ENCODE results near the gene NUDT22. TPM values are rescaled to one million over a fixed set of nuclear protein-coding genes. Genes with fewer than 3 reads are reported as not detected.

The NUDT22 gene
- total and polyA plus RNA-seq, 2 of the 8 experiments (the other 6 are each of a cell fraction or from before 2014, with no cell fraction given): 43.4 to 69.0 TPM

DNA sequence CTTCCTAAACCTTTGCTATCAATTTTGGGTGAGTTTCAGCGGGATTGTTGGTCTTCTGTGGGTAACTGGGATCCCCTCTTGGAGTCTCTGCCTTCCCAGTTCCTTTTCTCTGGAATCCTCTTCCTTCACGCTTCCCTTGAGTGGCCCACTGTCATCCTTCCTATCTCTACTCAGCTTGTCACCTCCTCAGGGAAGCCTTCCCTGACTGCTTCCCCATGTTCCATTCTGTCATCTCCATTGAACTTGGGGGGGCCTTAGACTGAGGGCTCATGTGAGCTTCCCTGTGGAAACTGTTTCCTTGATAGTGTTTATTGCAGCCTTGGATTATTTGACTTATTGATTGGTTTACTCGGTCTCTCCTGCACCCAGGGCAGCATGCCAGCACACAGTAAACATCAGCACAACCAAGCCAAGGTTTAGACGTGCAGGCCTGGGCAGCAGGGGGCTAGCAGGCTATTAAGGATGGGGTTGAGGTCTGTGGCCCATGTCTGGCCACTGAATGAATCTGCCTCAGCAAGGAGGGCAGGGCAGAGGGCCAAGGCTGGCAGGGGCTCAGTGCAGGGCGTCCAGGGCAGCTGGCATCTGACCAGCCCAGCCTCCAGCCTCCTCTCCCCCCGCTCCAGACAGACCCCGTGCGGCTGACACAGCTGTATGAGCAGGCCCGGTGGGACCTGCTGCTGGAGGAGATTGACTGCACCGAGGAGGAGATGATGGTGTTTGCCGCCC is 7.3 kb upstream of the NUDT22 start:
- no peak overlapping the region for H3K9ac ChIP-seq (replicated peaks in 1 of 4; ENCODE audit: extremely low read depth in 1 of 4, low read depth in 3 of 4, low read length in 3 of 4)
- no peak for FAIRE-seq
- no peaks in the 10 kb centered on the region for H3K79me2 ChIP-seq (ENCODE audit: control insufficient read depth in 1 of 2, insufficient read depth in 2 of 2, low read length in 2 of 2)
- DNase-seq (ENCODE audit: low read depth in 1 of 2, low spot score in 2 of 2): no peak
- no peak overlapping the region for H4K8ac ChIP-seq (ENCODE audit: extremely low read depth, insufficient read depth, low read length)
- H3K9me3 ChIP-seq (ENCODE audit: insufficient read depth in 2 of 2, low read depth in 1 of 2, low read length in 1 of 2): no peaks in the 10 kb centered on the region
- H4K5ac ChIP-seq (ENCODE audit: insufficient read length, low read depth, low read length): no peak overlapping the region
- no peak overlapping the region for H2BK12ac ChIP-seq (ENCODE audit: low read depth, low read length)
- H3K27ac ChIP-seq (ENCODE audit: low read depth, low read length): no peak overlapping the region
- no peak overlapping the region for H2AK5ac ChIP-seq (ENCODE audit: low read depth, low read length)
- H3K14ac ChIP-seq (ENCODE audit: insufficient read length): no peak overlapping the region
- no peak overlapping the region for H3K18ac ChIP-seq (ENCODE audit: extremely low read depth, low read length)
- H4K20me1 ChIP-seq (replicated peaks in 1 of 2; ENCODE audit: control insufficient read depth in 1 of 2, insufficient read depth in 2 of 2, low read length in 2 of 2): peaks cover 2 to 8% of the 10 kb centered on the region in 2 experiments
- H3K36me3 ChIP-seq (ENCODE audit: control insufficient read depth in 2 of 4, insufficient read depth in 4 of 4, low read length in 3 of 4): peaks cover 0 to 7% (median 3%) of the 10 kb centered on the region in 4 experiments; a peak in 4 of 8 replicates
- no peak overlapping the region for H2BK15ac ChIP-seq (ENCODE audit: low read length)
- no peak overlapping the region for H4K91ac ChIP-seq (replicated peaks; ENCODE audit: insufficient read length, low read length)
- no peak overlapping the region for H3K23ac ChIP-seq (ENCODE audit: insufficient read length)
- H3K4me2 ChIP-seq (ENCODE audit: insufficient read depth in 1 of 2, low read depth in 2 of 2, low read length in 2 of 2): no peak overlapping the region
- no peaks in the 10 kb centered on the region for H3K23me2 ChIP-seq (ENCODE audit: low read depth, low read length)
- no peaks in the 10 kb centered on the region for H3K79me1 ChIP-seq (ENCODE audit: low read depth, low read length)
- H3K4me3 ChIP-seq (ENCODE audit: extremely low read depth in 1 of 4, insufficient read depth in 2 of 4, low read depth in 3 of 4, low read length in 4 of 4): no peak overlapping the region
- H2BK20ac ChIP-seq (ENCODE audit: low read length): no peak overlapping the region
- no peaks in the 10 kb centered on the region for H3K4me1 ChIP-seq (replicated peaks in 1 of 4; ENCODE audit: control insufficient read depth in 3 of 4, insufficient read depth in 4 of 4, low read length in 3 of 4)
- no peaks in the 10 kb centered on the region for H3K27me3 ChIP-seq (replicated peaks in 1 of 4; ENCODE audit: control insufficient read depth in 3 of 4, extremely low read depth in 1 of 4, insufficient read depth in 3 of 4, low read length in 3 of 4)
- no peak overlapping the region for H2BK5ac ChIP-seq (ENCODE audit: low read depth, low read length)
- ChIA-PET CTCF (ENCODE audit: partially characterized antibody) (interaction anchor here (0.6 to 7.0 kb wide), 5 partner anchors 10 to 241 kb away, joined by 3 to 68 read pairs (median 3); partner anchors contain the start of gene FERMT3), POLR2A (ENCODE audit: partially characterized antibody) (interaction anchor here (1.1 to 14.1 kb wide), 7 partner anchors 10 to 50 kb away, joined by 3 to 253 read pairs (median 4); partner anchors contain the start of genes FERMT3, STIP1 and VEGFB)
- no peak overlapping the region for H3K4ac ChIP-seq (replicated peaks; ENCODE audit: insufficient read length, low read depth, low read length)
- 84% methylated on average over 11 of the region's 11 CpGs; no CpG with 5 or more reads in 1 of the 2 experiments for WGBS, 2 experiments (ENCODE audit: extremely low coverage in 1 of 2, insufficient coverage in 1 of 2, insufficient read length in 1 of 2, insufficient replicate concordance in 2 of 2, low coverage in 1 of 2, low lambda C conversion rate in 2 of 2, missing lambda C conversion rate in 1 of 2)
- H2BK120ac ChIP-seq (replicated peaks; ENCODE audit: low read depth, low read length): no peak overlapping the region
- H2AFZ ChIP-seq (ENCODE audit: low read length): no peak overlapping the region
- H3K56ac ChIP-seq (replicated peaks; ENCODE audit: insufficient read length, low read depth, low read length): no peak overlapping the region
- TF ChIP-seq RNF2 (IDR thresholded peaks at IDR 0.05; ENCODE audit: borderline replicate concordance, low read depth, low read length, missing control alignments, poor library complexity, severe bottlenecking) (no peak), NRF1 (IDR thresholded peaks at IDR 0.05; ENCODE audit: low read depth, low read length) (no peak), EGR1 (IDR thresholded peaks at IDR 0.05; ENCODE audit: borderline replicate concordance, low read depth, low read length) (no peak), TCF12 (IDR thresholded peaks at IDR 0.05; ENCODE audit: low read depth, low read length) (no peak), KDM5A (IDR thresholded peaks at IDR 0.05; ENCODE audit: low read length) (no peak), PHF8 (conservative IDR thresholded peaks at IDR 0.05; ENCODE audit: low read depth, low read length) (no peak), SP1 (IDR thresholded peaks at IDR 0.05; ENCODE audit: low read depth, low read length) (no peak), ATF3 (IDR thresholded peaks at IDR 0.05; ENCODE audit: insufficient read depth, low read depth, low read length) (no peak), CBX5 (IDR thresholded peaks at IDR 0.05; ENCODE audit: low read depth, low read length) (no peak), BACH1 (IDR thresholded peaks at IDR 0.05; ENCODE audit: low read length) (no peak), SP2 (IDR thresholded peaks at IDR 0.05; ENCODE audit: low read length) (no peak), CHD2 (IDR thresholded peaks at IDR 0.05; ENCODE audit: low read length) (no peak)

Measured in H1 (cell line).